Measurements from ENCODE around the gene ELAVL1. TPM values are rescaled to one million over a fixed set of nuclear protein-coding genes. Genes with fewer than 3 reads are reported as not detected.

ELAVL1 gene
- 10 to 100 TPM; 23.7 to 41.1 (median 30.3) TPM for total RNA-seq

DNA sequence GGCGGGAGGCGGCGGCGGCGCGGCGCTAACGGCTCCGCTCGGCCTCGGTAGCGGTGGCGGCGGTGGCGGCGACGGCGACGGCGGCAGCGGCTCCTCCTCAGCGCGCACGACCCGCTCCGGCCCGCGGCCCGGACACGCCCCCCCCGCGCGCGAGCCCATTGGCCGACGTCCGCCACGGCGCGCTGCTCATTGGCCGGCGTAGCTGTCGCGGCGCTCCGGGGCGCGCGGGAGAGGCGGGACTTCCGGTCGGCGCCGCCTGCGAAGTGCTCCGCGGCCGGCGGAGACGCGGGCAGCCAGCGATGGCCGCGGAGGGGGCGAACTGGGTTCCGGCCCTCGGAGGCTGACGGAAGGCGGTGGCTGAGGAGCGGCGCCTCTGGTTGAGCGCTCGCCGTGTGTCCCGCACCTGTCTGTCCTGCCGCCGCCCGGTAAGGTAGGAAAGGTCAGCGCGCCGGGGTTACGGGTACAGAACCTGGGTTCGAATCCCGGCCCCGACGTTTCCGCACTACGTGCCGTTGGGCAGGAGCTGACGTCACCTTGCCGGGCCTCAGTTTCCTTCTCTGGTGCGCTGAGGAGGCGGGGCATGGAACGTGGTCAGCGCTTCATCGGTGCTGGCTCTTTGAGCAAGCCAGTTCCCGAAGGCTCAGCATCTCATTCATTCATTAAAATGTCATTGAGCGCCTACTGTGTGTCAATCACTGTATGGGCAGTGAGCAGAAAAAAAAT, at the start of gene ELAVL1:
Gene ELAVL1, minus strand, starts transcription at position 108 of the 723 bp plus-strand sequence. CDS start 13,826 bp downstream, outside the sequence.
- DNase-seq (ENCODE audit: low spot score) (peak; percentile 64), ATAC-seq (ENCODE audit: low FRiP score) (peak; percentile 92)
- TF ChIP-seq, protein P1, sequence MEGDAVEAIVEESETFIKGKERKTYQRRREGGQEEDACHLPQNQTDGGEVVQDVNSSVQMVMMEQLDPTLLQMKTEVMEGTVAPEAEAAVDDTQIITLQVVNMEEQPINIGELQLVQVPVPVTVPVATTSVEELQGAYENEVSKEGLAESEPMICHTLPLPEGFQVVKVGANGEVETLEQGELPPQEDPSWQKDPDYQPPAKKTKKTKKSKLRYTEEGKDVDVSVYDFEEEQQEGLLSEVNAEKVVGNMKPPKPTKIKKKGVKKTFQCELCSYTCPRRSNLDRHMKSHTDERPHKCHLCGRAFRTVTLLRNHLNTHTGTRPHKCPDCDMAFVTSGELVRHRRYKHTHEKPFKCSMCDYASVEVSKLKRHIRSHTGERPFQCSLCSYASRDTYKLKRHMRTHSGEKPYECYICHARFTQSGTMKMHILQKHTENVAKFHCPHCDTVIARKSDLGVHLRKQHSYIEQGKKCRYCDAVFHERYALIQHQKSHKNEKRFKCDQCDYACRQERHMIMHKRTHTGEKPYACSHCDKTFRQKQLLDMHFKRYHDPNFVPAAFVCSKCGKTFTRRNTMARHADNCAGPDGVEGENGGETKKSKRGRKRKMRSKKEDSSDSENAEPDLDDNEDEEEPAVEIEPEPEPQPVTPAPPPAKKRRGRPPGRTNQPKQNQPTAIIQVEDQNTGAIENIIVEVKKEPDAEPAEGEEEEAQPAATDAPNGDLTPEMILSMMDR (IDR thresholded peaks at IDR 0.05) = no peak

DNA sequence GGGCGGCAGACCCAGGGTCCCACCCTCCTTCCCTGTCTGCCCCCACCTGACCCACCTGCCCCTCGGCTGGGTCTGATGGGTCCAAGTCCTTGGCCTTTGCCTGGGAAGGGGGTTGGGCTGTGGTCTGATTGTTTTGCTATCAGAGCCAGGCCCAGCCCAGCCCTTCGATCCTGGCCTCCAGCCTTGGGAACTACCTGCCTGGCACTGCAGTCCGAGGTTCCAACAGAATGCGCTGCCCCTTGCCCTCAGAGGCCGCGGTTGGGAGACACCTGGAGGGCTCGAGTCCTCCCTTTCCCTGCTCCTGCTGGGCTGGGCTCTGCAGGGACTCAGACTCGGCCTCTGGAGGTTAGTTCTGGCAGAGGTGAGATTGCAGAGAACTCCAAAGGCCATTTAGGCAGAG, 48.7 kb upstream of the ELAVL1 start:
- no peak for DNase-seq (ENCODE audit: low spot score)
- TF ChIP-seq, protein P1 (IDR thresholded peaks at IDR 0.05) = no peak
- no peak for ATAC-seq (ENCODE audit: low FRiP score)

DNA sequence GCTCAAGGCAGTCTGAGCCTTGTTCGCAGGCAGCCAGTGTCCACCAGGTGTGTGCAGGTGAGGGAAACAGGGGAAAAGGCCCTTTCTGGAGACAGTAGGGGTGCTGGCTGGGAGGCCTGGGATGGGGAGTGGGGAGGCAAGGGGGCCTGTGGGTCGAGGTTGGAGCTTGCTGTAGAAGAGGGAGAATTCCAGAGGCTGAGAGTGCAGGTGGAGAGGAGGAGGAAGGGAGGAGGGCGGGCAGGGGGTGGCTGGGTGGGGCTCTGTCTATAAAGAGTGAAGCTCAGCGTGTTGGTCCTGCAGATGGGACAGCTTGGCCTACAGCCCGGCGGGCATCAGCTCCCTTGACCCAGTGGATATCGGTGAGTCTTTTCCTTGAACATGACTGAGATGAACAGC, 47.0 kb upstream of the ELAVL1 start, which contains the start of gene CCL25:
Gene CCL25, plus strand, starts transcription at position 297 of the 396 bp plus-strand sequence. CDS start 290 bp downstream, outside the sequence.
- DNase-seq (ENCODE audit: low spot score) (no peak), ATAC-seq (ENCODE audit: low FRiP score) (no peak)
- TF ChIP-seq, protein P1 (IDR thresholded peaks at IDR 0.05) = no peak

DNA sequence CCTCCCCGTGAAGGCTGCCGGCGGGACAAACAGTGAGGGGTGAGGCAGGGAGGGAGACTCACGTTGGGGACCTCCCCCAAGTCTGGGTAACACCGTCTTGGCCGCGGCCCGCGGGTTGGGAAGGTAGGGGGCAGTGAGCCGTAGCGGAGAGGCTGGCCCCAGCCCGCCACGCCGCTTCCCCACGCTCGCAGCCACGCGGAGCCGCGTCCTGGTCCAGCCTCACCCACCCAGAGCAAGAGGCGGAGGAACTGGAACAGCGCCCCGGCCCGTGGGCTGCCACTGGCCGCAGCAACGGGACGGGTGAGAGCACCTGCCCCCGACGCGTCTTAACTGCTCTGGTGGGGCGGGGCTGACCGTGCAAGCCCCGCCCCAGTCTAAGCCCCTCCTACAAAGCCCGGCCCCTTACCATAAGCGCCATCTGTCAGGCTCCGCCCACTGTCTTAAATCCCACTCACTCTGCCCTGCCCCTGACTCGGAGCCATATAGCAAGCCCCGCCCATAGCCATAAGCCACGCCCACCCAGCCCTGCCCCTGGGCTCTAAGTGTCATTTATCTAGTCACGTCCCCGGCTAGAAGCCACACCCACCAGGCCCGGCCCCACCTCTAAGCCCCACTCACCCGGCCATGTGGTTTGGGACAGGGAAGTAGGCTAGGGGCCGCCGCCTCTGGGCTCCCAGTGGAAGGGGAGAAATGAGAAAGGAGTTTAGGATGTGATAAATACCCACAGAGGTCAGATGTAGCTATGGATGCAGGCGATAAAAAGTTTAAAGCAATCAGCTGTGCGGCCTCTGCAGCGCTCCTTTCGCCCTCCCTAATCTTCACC, 45.0 kb upstream of the ELAVL1 start:
- ATAC-seq (ENCODE audit: low FRiP score) = peak; percentile 77
- DNase-seq (ENCODE audit: low spot score) = peak; percentile 70
- TF ChIP-seq, protein P1 (IDR thresholded peaks at IDR 0.05) = no peak

DNA sequence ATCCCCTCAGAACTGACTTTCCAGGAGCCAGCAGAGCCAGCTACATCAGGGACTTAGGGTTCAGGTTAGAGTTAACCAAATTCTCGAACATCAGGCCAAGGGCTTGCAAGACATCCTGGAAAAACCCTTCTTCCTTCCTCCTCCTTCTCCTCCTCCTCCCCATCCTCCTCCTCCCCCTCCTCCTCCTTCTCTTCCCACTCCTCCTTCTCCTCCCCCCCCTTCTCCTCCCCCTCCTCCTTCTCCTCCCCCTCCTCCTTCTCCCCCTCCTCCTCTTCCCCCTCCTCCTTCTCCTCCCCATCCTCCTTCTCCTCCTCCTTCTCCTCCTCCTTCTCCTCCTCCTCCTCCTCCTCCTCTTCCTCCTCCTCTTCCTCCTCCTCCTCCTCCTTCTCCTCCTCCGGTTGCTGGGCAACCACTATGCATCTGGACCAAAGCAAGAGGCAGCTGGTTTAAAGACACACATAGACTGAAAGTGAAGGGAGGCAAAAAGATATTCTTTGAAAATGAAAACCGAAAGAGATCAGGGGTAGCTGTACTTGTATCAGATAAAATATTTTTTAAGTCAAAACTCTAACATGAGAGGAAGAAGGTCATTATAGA, 41.2 kb upstream of the ELAVL1 start:
- no peak for DNase-seq (ENCODE audit: low spot score)
- ATAC-seq (ENCODE audit: low FRiP score) = no peak
- TF ChIP-seq, protein P1 (IDR thresholded peaks at IDR 0.05) = no peak

DNA sequence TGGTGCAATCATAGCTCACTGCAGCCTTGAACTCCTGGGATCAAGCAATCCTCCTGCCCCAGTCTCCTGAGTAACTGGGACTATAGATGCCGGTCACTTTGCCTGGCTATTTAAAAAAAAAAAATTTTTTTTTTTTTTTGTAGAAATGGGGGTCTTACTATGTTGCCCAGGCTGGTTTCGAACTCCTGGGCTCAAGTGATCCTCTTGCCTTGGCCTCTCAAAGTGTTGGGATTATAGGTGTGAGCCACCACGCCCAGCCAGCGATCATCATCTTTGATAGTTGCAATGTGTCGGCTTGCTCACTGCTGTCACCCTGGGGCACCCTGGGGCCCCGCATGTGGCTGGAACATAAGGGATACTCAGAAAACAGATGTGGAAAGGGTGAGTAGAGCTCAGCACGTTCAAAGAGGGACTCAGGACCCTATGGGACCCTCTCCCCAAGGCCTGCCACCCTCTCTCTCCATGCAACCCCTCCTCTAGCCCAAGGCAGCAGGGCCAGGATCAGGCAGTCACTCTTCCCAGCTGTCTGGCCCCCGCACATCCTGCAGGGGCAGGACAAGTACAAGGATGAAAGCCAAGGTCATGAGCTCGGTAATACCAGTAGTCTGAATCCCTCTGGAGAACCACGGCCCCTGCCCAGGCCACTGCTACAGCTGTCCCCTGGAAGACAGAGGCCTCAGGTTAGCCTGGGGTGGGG, 40.6 kb upstream of the ELAVL1 start:
- ATAC-seq (ENCODE audit: low FRiP score) = no peak
- DNase-seq (ENCODE audit: low spot score) = no peak

More for the DNA sequence above, 40.6 kb upstream of the ELAVL1 start:
- TF ChIP-seq, protein P1 (IDR thresholded peaks at IDR 0.05) = no peak
